MM.1S (cell line): ENCODE results near the gene HGFAC.
A peak's percentile ranks its signal among the peaks of the same experiment; 100 is the strongest.

Experiments used
- DNase-seq: peaks from one replicate; pipeline ENCODE4 v3.0.0-alpha.2; 2015
- H2AFZ ChIP-seq: fragments of 300-600 bp; sonication (generic); 2 replicates; pipeline ENCODE4 v1.6.0; 2016; ENCODE audit warnings: antibody characterized with exemption, low read length
- H3F3A ChIP-seq: fragments of 300-600 bp; sonication (generic); 2 replicates; pipeline ENCODE4 v1.6.1; 2016; ENCODE audit warnings: mild to moderate bottlenecking, antibody characterized with exemption, low read length, moderate library complexity, mixed read lengths; ENCODE audit not compliant: insufficient read depth
- H3K27ac ChIP-seq: fragments of 300-600 bp; sonication (generic); 2 replicates; pipeline ENCODE4 v1.5.1; 2016; ENCODE audit warnings: mild to moderate bottlenecking, low read length
- H3K27me3 ChIP-seq: fragments of 300-600 bp; sonication (generic); replicated peaks from 2 replicates; pipeline ENCODE4 v1.6.0; 2016; ENCODE audit warnings: low read length; ENCODE audit not compliant: insufficient read depth
- H3K36me3 ChIP-seq: fragments of 300-600 bp; sonication (generic); replicated peaks from 2 replicates; pipeline ENCODE4 v1.6.1; 2016; ENCODE audit warnings: mild to moderate bottlenecking, low read length, mixed read lengths; ENCODE audit not compliant: insufficient read depth
- H3K4me1 ChIP-seq: fragments of 300-600 bp; sonication (generic); 2 replicates; pipeline ENCODE4 v1.6.1; 2016; ENCODE audit warnings: low read length, mixed read lengths
- H3K4me2 ChIP-seq: fragments of 300-600 bp; sonication (generic); 2 replicates; pipeline ENCODE4 v1.6.0; 2016; ENCODE audit warnings: low read depth, low read length
- H3K4me3 ChIP-seq: fragments of 300-600 bp; sonication (generic); 2 replicates; pipeline ENCODE4 v1.5.1; 2016; ENCODE audit warnings: low read length, mixed read lengths
- H3K79me2 ChIP-seq: fragments of 300-600 bp; sonication (generic); 2 replicates; pipeline ENCODE4 v1.6.1; 2016; ENCODE audit warnings: mixed run types, low read length, mixed read lengths
- H3K9ac ChIP-seq: fragments of 300-600 bp; sonication (generic); 2 replicates; pipeline ENCODE4 v1.6.1; 2016; ENCODE audit warnings: low read length, mixed read lengths
- H3K9me2 ChIP-seq: fragments of 300-600 bp; sonication (generic); replicated peaks from 2 replicates; pipeline ENCODE4 v1.6.1; 2016; ENCODE audit warnings: mild to moderate bottlenecking, low read length, mixed read lengths; ENCODE audit not compliant: insufficient read depth
- H3K9me3 ChIP-seq: fragments of 300-600 bp; sonication (generic); replicated peaks from 2 replicates; pipeline ENCODE4 v1.6.1; 2016; ENCODE audit warnings: mild to moderate bottlenecking, low read length, mixed read lengths; ENCODE audit not compliant: insufficient read depth
- H4K20me1 ChIP-seq: fragments of 300-600 bp; sonication (generic); 2 replicates; pipeline ENCODE4 v1.6.1; 2016; ENCODE audit warnings: mild to moderate bottlenecking, low read length, moderate library complexity, mixed read lengths; ENCODE audit not compliant: insufficient read depth
- EZH2 ChIP-seq: fragments of 300-600 bp; sonication (generic); optimal IDR thresholded peaks from 2 replicates; pipeline ENCODE3; 2017; ENCODE audit warnings: low read depth, mild to moderate bottlenecking, antibody characterized with exemption, low read length, mixed read lengths
- EZH2phosphoT487 ChIP-seq: fragments of 300-600 bp; sonication (generic); IDR thresholded peaks from 2 replicates; pipeline ENCODE4 v1.6.1; 2018; ENCODE audit warnings: antibody characterized with exemption, low read length
- TF ChIP-seq, protein P1 (sequence below): fragments of 300-600 bp; sonication (generic); IDR thresholded peaks from 2 replicates; pipeline ENCODE4 v1.5.1; 2016; ENCODE audit warnings: antibody characterized with exemption, low read length, mixed read lengths

HGFAC gene

DNA sequence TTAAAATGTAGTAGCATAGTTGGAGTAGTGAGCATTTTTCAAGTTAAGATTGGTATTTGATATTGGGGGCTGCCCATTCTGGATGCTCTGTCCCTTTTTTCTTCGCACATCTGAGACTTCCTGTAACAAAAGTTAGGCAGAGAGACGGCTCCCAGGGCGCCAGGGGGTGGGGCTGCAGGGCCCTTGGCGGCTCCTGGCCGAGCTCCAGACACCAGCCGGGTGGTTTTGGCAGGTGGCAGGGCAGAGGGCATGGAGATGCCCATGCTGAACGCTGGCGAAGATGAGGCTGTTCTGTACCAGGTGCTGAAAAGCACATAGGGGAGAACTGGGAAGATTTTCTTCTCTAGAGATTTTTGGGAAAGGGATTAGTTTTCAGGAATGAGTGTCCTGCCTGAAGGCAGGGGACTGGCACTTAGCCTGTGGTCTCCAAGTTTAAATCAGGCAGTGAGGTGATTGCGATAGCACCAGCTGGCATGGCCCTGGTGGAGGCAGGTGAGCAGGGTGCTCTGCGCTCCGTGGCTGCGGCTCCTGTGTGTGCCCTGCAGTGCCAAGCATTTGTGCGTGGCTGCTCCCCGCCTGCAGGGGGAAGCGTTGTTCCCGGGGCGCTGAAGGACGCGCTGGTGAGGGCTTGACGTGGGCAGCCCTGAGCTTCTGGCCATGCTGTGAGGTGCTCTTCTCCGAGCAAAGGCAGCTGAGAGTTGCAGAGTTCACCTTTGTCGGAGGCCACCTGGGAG lies 23.6 kb upstream of the HGFAC start:
- H3K36me3 ChIP-seq: no peaks in the 10 kb centered on the region
- no peaks in the 10 kb centered on the region for H3K9me3 ChIP-seq
- no peaks in the 10 kb centered on the region for H3K4me1 ChIP-seq
- H3K4me3 ChIP-seq: no peak overlapping the region
- no peaks in the 10 kb centered on the region for H3K9me2 ChIP-seq
- no peak overlapping the region for H3K9ac ChIP-seq
- no peaks in the 10 kb centered on the region for H3K27me3 ChIP-seq
- no peaks in the 10 kb centered on the region for H4K20me1 ChIP-seq
- no peaks in the 10 kb centered on the region for H3F3A ChIP-seq
- no peak overlapping the region for H3K4me2 ChIP-seq
- H3K27ac ChIP-seq: no peak overlapping the region
- no peak overlapping the region for H2AFZ ChIP-seq
- TF ChIP-seq EZH2phosphoT487 (no peak), EZH2 (no peak)
- TF ChIP-seq, protein P1, sequence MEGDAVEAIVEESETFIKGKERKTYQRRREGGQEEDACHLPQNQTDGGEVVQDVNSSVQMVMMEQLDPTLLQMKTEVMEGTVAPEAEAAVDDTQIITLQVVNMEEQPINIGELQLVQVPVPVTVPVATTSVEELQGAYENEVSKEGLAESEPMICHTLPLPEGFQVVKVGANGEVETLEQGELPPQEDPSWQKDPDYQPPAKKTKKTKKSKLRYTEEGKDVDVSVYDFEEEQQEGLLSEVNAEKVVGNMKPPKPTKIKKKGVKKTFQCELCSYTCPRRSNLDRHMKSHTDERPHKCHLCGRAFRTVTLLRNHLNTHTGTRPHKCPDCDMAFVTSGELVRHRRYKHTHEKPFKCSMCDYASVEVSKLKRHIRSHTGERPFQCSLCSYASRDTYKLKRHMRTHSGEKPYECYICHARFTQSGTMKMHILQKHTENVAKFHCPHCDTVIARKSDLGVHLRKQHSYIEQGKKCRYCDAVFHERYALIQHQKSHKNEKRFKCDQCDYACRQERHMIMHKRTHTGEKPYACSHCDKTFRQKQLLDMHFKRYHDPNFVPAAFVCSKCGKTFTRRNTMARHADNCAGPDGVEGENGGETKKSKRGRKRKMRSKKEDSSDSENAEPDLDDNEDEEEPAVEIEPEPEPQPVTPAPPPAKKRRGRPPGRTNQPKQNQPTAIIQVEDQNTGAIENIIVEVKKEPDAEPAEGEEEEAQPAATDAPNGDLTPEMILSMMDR: peak; percentile 14
- DNase-seq: no peak
- no peaks in the 10 kb centered on the region for H3K79me2 ChIP-seq

DNA sequence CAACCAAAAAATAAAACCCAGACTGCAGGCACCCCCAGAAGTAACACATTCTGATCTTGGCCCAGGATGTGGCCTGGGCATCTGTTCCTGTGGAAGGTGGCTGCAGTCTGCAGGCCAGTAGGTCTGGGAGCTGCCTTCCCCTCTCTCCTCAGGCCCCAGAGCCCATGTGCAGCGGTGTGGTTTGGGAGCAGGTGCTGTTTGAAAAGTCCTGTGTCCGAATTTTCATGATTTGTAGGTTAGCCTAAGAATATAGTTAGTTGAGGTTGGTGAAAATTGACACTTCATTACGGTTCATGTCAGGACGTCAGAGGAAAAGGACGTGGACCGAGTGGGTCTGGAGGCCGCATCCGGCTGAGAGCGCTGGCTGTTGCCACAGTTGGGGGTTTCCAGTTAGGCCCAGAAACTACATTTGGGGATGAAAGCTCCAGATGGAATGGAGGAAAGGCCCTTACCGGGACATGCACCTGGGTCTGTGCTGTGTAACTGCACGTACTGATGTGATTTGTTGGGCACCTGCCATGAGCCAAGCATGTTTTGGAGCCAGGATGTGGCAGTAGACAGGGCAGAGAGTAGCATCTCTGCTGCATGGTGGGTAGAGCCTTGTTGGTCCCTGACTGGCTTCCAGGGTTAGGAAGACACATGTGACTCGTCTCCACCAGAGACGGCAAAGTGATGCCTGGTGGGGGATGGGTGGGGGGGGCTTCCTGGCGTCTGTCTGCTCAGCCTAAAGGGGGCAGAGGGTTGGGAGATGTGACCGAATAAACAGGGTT lies 21.7 kb upstream of the HGFAC start:
- Histone ChIP-seq H3K27ac (no peak overlapping the region), H3K4me2 (no peak overlapping the region), H3K9ac (no peak overlapping the region), H2AFZ (no peak overlapping the region), H3K4me1 (no peaks in the 10 kb centered on the region), H3K79me2 (no peaks in the 10 kb centered on the region), H3K9me2 (no peaks in the 10 kb centered on the region), H4K20me1 (no peaks in the 10 kb centered on the region), H3F3A (no peaks in the 10 kb centered on the region), H3K4me3 (no peak overlapping the region), H3K36me3 (no peaks in the 10 kb centered on the region), H3K27me3 (no peaks in the 10 kb centered on the region), H3K9me3 (no peaks in the 10 kb centered on the region)
- DNase-seq: no peak
- TF ChIP-seq, protein P1: no peak
- TF ChIP-seq EZH2 (no peak), EZH2phosphoT487 (no peak)

DNA sequence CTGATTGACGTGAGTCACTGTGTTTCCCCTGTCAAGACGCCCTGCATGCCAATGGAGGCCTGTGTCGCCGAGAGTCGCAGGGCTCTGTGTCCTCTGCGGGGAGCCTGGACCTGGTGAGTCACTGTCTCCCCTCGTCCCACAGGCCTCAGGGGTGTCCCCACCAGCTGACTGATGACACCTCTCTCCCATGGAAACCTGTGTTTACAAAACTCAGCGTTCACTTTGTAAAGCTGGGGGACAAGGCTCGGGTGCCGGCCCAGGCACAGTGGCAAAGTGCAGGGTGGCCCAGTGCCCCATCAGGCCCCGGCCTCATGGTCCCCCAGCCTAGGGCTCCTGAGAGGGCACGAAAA lies 21.2 kb upstream of the HGFAC start:
- H3K9me3 ChIP-seq: no peaks in the 10 kb centered on the region
- H4K20me1 ChIP-seq: no peaks in the 10 kb centered on the region
- no peaks in the 10 kb centered on the region for H3K9me2 ChIP-seq
- H3K27ac ChIP-seq: no peak overlapping the region
- H3K79me2 ChIP-seq: no peaks in the 10 kb centered on the region
- no peak for DNase-seq
- no peak for TF ChIP-seq EZH2
- no peaks in the 10 kb centered on the region for H3K36me3 ChIP-seq
- H3K4me3 ChIP-seq: no peak overlapping the region
- no peak overlapping the region for H3K4me2 ChIP-seq
- no peaks in the 10 kb centered on the region for H3K4me1 ChIP-seq
- H3K9ac ChIP-seq: no peak overlapping the region
- H3F3A ChIP-seq: no peaks in the 10 kb centered on the region
- no peak overlapping the region for H2AFZ ChIP-seq
- no peaks in the 10 kb centered on the region for H3K27me3 ChIP-seq

DNA sequence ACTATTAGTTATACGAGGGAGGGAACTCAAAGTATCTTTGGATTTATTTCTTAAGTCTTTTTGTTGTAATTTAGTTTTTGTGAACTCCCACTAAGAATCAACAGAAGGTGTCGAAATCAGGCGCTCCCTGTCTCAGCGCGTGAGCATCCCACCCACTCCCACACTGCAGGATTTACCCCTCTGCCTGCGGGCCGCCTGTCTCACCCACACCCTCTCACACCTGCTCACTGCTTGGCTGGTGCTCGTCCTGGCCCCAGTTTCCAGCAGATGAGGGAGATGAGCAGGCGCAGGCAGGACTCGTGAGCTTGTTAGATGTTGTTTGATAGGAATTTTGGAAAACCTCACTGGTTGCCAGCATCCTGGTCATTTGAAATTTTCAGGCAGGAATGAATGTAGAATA lies 20.8 kb upstream of the HGFAC start:
- no peaks in the 10 kb centered on the region for H3F3A ChIP-seq
- TF ChIP-seq, protein P1: no peak
- TF ChIP-seq EZH2 (no peak), EZH2phosphoT487 (no peak)
- H3K9me2 ChIP-seq: no peaks in the 10 kb centered on the region
- DNase-seq: no peak
- no peaks in the 10 kb centered on the region for H3K9me3 ChIP-seq
- H3K36me3 ChIP-seq: no peaks in the 10 kb centered on the region
- H3K4me3 ChIP-seq: no peak overlapping the region
- no peak overlapping the region for H3K9ac ChIP-seq
- H4K20me1 ChIP-seq: no peaks in the 10 kb centered on the region
- no peak overlapping the region for H2AFZ ChIP-seq
- H3K27me3 ChIP-seq: no peaks in the 10 kb centered on the region
- no peak overlapping the region for H3K27ac ChIP-seq
- no peaks in the 10 kb centered on the region for H3K4me1 ChIP-seq
- no peaks in the 10 kb centered on the region for H3K79me2 ChIP-seq
- no peak overlapping the region for H3K4me2 ChIP-seq
